GM11168 (cell line): ENCODE data around the gene PPOX.

ENCODE experiments used
- in situ Hi-C: fragments of 300-500 bp; cut with MboI; formaldehyde crosslinking; loops from one replicate; pipeline ENCODE4 v1.12.0; 2022; ENCODE audit warnings: low sequenced_read_pairs; ENCODE audit not compliant: unreplicated experiment

PPOX gene

DNA sequence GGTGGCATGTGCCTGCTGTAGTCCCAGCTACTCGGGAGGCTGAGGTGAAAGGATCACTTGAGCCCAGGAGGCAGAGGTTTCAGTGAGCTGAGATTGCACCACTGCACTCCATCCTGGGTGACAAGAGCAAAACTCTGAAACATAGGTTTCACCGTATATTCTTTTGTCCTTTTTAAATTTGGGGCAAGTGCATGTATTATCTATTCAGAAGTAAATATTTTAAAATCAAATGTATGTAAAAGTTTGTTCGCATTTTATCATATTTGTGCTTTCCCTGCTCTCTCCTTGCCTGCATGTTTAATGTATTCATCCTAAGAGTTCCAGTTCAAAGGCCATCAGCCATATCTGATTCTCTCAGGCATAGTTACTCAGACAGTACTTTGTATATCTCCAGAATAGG lies 20.4 kb upstream of the PPOX start:
- in situ Hi-C loops = no loop called here

GRCh38 chr1:161153176-161153575 lies 13.1 kb upstream of the PPOX start:
- in situ Hi-C loops = no loop called here

GRCh38 chr1:161153682-161154337 lies 12.4 kb upstream of the PPOX start, which contains the start of gene UFC1:
UFC1 (plus strand) TSS chr1:161153978; CDS start chr1:161153998, 20 bp downstream.
- in situ Hi-C loops = no loop called here

DNA sequence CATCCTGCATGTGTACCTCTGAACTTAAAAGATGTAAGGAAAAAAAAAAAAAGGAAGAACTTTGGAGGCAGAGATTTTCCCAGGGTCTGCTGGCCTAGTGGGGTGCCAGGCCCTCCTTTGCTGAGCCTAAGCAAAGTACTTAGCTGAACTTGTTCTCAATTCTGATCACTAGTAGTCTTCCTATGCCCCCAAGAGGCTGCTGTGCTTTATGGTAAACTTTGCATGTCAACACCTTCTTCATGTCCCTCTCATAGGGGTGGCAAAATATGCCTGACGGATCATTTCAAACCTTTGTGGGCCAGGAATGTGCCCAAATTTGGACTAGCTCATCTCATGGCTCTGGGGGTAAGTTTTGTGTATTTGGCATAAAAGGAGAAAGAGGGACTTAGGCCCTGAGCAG lies 8.4 kb upstream of the PPOX start:
- in situ Hi-C loops = no loop called here

DNA sequence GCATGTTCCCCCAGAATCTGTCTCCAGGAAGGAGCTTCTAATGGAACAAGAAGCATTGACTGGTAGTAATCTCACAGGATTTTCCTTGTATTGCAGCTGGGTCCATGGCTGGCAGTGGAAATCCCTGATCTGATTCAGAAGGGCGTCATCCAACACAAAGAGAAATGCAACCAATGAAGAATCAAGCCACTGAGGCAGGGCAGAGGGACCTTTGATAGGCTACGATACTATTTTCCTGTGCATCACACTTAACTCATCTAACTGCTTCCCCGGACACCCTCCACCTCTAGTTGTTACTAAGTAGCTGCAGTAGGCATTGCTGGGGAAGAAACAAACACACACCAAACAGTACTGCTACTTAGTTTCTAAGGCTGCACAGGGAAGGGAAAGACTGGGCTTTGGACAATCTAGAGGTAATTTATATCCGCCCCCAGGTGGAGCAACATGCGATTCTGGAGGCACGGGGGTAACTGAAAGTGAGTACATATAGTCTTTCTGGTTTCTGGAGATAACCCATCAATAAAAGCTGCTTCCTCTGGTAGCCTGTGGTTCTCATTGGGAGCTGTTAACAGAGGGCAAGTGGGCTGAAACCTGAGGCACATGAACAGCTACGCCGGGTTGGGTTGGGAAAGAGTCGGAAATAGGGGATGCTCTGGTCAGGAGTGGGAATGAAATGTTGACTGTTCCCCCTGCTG lies 7.8 kb upstream of the PPOX start:
- in situ Hi-C loops = no loop called here

- in situ Hi-C loops = no loop called here
These were observed 6.9 kb upstream of the PPOX start, which contains the start of gene USP21 for GRCh38 chr1:161159087-161159912. USP21 (plus strand) TSS chr1:161159500; CDS start chr1:161160641, 1,141 bp downstream.

GRCh38 chr1:161159913-161160243 lies 6.3 kb upstream of the PPOX start:
- in situ Hi-C loops = no loop called here

DNA sequence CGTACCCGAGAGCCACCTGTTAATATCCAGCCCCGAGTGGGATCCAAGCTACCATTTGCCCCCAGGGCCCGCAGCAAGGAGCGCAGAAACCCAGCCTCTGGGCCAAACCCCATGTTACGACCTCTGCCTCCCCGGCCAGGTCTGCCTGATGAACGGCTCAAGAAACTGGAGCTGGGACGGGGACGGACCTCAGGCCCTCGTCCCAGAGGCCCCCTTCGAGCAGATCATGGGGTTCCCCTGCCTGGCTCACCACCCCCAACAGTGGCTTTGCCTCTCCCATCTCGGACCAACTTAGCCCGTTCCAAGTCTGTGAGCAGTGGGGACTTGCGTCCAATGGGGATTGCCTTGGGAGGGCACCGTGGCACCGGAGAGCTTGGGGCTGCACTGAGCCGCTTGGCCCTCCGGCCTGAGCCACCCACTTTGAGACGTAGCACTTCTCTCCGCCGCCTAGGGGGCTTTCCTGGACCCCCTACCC lies 5.5 kb upstream of the PPOX start:
- in situ Hi-C loops = no loop called here

DNA sequence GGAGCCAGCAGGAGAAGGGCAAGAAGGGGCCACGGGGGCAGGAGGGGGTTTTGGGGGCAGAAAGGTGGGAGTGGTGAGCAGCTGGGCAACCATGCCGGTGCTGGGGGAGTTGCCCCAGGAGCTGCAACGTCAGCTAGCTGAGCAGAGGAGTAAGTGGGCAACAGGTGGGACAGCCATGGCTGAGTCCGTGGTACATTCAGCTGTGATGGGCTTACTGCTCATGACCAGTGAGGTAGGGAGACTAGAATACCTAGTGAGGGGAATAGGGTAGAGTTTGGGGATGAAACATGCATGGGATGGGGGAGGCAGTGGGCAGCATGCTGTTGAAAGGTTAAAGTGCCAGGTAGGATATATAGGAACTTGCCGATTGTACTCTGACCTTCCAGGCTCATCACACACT lies 4.6 kb upstream of the PPOX start:
- in situ Hi-C loops = no loop called here

DNA sequence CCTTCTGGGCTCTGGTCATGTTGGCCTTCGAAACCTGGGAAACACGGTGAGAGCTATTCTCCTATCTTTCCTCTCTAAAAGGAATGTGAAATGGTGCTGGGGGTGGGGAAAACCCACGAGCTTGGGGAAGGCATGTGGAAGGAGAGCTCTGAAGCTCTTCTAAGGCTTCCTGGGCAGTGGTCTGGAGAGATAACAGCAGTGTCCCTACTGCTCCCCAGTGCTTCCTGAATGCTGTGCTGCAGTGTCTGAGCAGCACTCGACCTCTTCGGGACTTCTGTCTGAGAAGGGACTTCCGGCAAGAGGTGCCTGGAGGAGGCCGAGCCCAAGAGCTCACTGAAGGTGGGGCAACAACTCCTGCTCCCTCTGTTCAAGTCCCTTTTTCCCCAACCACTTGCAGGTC lies 4.2 kb upstream of the PPOX start:
- in situ Hi-C loops = no loop called here

- in situ Hi-C loops = no loop called here
These were observed 3.4 kb upstream of the PPOX start for GRCh38 chr1:161162806-161163205.

DNA sequence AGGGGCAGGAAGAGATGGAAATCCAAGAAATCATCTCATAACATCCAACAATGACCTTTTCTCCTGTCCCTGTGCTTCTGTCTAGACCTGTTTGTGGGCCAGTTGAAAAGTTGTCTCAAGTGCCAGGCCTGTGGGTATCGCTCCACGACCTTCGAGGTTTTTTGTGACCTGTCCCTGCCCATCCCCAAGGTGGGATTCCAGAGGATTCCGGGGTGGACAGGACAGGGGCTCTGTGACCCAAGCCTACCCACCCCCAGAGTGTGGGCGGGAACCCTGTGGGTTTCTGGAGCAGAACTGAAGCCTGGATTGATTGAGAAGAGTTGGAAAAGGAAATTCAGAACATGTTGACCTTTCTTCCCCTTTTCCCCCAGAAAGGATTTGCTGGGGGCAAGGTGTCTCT lies 2.4 kb upstream of the PPOX start:
- in situ Hi-C loops = no loop called here

- in situ Hi-C loops = no loop called here
These were observed 1.2 kb upstream of the PPOX start for GRCh38 chr1:161164901-161165610.

DNA sequence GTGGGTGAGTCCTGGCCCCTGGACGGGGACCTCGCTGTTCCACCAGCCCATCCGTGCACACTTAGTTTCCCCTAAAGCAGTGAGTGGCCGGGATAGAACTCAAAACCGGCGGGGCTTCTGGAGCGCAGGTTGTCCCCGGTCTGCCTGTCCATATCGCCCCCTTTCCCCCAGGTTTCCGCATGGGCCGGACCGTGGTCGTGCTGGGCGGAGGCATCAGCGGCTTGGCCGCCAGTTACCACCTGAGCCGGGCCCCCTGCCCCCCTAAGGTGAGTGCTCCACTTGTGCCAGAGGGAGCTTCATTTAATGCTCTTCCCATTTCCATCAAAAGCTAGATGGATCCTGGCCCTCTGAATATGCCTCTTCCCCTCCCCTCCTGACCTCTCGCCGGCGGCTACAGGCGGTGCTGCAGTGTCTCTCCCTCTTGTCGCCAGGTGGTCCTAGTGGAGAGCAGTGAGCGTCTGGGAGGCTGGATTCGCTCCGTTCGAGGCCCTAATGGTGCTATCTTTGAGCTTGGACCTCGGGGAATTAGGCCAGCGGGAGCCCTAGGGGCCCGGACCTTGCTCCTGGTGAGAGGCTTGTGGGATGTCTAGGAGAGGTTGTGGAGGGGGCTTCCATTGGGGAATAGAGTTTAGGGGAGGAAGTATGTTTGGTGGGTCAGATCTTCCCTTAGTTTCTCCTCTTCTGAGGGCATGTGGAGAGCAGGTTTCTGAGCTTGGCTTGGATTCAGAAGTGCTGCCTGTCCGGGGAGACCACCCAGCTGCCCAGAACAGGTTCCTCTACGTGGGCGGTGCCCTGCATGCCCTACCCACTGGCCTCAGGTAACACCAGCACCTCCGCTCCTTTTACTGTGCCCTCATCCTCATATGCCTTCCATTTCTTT lies 683 bp downstream of the PPOX start:
- in situ Hi-C loops = no loop called here

GRCh38 chr1:161168906-161169305 lies 2.7 kb downstream of the PPOX start:
- in situ Hi-C loops = no loop called here

GRCh38 chr1:161171191-161171590 lies 5.0 kb downstream of the PPOX start:
- in situ Hi-C loops = no loop called here

GRCh38 chr1:161171696-161172095 lies 5.5 kb downstream of the PPOX start:
- in situ Hi-C loops = no loop called here

- in situ Hi-C loops = no loop called here
These were observed 6.1 kb downstream of the PPOX start for GRCh38 chr1:161172349-161172748.

DNA sequence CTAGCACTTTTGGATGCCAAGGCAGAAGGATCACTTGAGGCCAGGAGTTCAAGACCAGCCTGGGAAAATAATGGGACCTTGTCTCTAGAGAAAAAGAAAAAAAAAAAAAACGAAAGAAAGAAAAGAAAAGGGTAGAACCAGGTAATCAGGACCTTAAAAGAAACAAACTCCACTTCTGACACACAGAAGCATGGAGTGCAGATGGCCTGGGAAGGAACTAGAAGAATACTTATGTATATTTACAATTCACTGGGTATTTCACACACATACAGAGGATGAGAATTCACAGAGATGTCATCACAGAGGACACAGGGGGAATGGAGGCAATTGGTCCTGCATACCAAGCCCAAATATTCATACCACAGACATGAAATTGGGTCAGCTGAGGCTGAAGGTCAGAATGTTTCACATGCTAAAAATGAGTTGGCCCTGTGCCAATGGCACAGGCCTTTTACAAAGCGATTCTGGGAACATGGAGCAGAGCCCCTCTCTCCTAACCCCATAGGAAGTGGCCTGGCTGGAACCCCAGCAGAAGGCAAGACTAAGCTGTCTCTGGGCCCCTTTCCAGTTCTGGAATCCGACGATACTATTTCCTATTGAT lies 6.7 kb downstream of the PPOX start:
- in situ Hi-C loops = no loop called here
